Jurkat, Clone E6-1 (cell line): ENCODE results near the gene PACSIN3.
A peak's percentile ranks its signal among the peaks of the same experiment; 100 is the strongest.

ENCODE experiments used
- DNase-seq: peaks from one replicate; pipeline ENCODE4 v3.0.0-alpha.2; 2011; ENCODE audit warnings: low read depth, low spot score
- H3K4me3 ChIP-seq: 2 replicates; pipeline ENCODE4 v1.5.1; 2011; ENCODE audit warnings: mild to moderate bottlenecking, low read length, control low read depth, moderate library complexity

The PACSIN3 gene

GRCh38 chr11:47178737-47179654, 7.2 kb downstream of the PACSIN3 start:
- no peak for DNase-seq
- no peak overlapping the region for H3K4me3 ChIP-seq

- no peak overlapping the region for H3K4me3 ChIP-seq
- no peak for DNase-seq
Measured at GRCh38 chr11:47178316-47178715, 7.9 kb downstream of the PACSIN3 start.

DNA sequence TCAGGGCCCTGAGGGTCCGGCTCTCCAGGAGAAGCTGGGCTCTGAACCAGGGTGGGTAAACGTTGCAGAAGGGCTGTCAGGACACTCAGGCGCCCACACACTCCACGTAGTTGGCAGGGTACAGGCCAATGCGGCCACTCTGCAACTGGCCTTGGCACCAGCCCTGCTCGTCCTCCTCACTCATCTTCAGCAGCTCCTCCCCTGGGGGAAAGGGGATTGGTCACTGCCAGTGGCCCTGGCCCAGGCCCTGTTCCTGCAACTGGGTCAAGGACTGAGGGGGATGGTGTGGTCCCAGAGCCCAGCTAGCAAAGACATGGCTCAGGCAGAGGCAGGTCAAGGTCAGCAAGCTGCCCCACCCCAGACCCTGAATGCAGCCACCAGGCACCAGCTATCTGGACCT, 8.4 kb downstream of the PACSIN3 start:
- DNase-seq: no peak
- H3K4me3 ChIP-seq: no peak overlapping the region; the same call in 1 of the 2 replicates

DNA sequence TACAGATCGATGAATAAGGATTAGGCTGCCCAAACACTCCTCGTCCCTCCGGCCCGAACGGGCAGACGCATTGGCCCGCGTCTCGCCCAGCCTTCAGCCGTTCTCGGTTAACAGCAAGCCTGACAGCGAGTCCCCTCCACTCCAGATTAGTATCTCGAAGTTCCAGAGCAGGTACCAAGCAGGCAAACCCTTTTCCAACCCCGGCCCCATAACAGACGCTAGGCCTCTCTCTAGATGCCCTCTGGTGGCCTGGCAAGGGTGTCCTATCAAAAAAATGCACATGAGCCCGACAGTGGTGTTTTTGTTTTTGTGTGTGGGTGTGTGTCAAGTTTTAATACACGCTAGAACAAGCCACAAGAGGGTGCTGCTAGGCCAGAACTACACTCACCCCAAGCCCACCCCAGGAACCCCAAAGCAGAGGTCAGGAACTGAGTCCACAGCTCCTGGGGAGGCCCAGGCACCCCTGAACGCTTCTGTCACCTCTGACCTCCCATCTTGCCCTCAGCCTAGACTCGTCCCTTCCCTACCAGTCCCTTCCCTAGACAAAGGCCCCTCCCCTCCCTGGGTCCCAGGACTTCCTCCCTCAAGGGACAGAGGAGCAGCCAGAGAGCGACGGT, 8.9 kb downstream of the PACSIN3 start:
- peak overlapping the region; percentile 82 for H3K4me3 ChIP-seq
- peak; percentile 85 for DNase-seq

DNA sequence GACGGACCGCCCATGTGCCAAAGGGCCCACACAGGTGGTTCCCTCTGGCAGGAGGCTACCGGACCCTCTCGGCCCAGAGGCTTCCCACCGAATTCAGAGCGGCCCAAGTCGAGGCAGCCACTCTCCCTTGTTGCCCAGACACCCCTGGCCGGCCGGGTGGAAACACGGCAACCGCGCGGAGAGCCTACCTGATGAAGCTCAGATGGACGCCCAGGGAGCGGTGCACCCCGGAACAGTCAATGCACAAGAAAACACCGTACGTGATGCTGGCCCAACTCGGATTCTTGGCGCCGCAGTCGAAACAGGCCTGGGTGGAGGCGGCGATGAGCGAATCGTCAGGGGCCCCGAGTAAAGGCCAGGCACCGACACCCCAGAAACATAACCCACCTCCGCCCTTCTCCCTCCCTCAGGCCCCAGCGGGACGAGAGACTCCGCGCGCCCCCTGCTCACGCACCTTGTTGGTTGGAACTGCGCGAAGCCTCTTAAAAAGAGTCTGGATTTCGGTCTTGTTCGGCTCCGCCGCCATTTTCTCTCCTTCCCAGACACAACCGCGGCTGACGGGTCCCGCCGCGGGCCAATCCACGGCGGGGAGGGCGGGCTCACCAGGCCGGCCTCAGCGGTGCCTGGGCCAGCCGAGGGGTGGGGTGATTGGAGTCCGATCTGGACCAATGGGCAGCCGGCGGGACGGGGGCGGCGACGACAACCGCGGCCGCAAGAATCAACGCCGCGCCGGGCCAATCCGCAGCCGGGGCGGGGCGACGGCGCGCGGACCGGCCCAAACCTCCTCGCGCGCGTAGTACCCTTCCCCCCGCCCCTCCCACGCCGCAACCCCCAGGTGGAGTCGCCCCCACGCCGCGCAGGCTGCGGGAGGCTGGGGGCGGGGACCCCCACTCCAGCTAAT, 9.7 kb downstream of the PACSIN3 start, which contains the start of gene ARFGAP2:
Gene ARFGAP2, minus strand, starts transcription at position 552 of the 901 bp plus-strand sequence. Its CDS starts 26 bp downstream, at position 526.
- H3K4me3 ChIP-seq: peak within 1 kb of the TSS; percentile 82
- peak; percentile 90 for DNase-seq

GRCh38 chr11:47175746-47176327, 10.4 kb downstream of the PACSIN3 start:
- H3K4me3 ChIP-seq: peak overlapping the region; percentile 78
- no peak for DNase-seq

DNA sequence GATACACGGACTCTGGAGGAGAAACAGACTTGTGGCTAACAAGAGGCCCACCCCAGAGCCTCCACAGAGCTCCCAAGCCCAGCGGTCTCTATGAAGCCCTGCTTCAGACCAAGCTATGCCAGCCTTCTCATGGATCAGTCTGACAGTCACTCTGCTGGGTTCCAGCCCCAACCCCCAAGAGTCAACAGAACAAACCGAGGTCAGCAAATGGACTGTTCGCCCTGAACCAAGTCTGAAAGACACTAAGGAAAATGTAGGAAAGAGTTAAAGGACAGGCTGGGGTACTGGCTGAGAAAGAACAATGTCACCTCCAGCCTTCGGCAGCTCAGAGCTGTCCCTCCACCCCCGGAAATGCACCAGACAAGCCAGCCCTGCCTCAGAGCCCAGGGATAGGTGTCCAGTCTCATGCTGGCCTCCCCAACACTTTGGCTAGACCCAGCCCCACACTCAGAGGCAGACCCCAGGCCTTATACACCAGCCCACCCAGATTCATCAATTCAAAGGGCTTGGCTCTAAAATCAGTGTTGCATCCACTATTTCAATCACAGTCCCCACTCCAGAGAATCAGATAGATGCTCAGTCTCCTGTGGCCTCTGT, 13.4 kb downstream of the PACSIN3 start:
- no peak overlapping the region for H3K4me3 ChIP-seq
- DNase-seq: no peak

DNA sequence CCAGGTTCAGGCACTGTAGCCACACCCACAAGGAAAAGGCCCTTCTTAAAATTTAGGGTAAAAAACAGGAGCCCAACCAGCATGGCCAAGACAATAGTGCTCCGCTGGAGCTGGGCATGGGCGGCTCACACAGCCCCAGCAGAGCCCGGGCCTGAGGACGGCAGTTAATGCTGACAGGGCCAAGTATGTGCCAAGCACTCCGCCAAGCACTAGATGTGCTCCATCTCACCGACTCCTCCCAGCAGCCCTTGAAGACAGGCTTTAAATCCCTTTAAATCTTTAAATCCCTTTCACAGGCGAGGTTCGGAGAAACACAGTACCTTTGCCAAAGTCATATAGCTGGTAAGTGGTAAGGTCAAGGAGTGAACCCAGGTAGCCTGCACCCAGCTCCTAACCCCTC, 14.4 kb downstream of the PACSIN3 start:
- no peak for DNase-seq
- H3K4me3 ChIP-seq: no peak overlapping the region

DNA sequence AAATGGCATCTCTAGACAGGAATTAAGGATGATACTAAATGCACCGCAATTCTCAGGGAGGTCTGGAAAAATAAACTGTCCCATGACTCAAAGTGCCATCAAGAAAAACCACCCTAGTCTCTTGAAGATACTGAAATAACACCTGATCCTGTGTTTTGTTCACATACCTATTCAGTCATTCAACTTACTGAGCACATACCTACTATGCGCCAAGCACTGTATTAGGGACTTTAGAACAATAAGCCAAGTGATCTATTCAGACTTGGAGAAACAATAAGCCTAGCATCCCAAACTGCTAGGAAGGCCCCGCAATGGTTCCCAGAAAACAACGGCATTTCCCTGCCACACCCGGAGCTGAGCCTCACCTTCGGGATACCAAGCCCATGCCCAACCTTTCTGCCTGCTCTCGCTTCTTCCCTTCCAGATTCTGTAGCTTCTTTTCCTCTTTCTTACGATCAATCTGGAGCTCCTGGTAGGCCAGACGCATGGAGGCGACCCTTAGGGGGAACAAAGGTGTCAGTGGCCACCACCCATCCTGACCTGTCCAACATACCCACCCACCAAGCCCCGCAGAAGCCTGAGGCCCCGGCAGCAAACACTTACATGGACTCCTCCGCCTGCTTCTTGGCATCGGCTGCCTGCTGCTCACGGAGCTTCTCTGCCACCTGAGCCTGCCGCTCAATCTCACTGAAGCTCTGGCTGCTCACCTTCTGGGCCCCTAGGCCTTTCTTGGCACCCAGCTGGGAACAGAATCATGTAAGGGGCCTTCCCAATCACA, 15.0 kb downstream of the PACSIN3 start:
- no peak overlapping the region for H3K4me3 ChIP-seq
- no peak for DNase-seq

- DNase-seq: no peak
- no peak overlapping the region for H3K4me3 ChIP-seq
Measured at GRCh38 chr11:47166368-47166767, 19.9 kb downstream of the PACSIN3 start.

- no peak overlapping the region for H3K4me3 ChIP-seq
- no peak for DNase-seq
Measured at GRCh38 chr11:47165253-47165840, 20.9 kb downstream of the PACSIN3 start.

GRCh38 chr11:47164321-47164720, 21.9 kb downstream of the PACSIN3 start:
- DNase-seq: no peak
- H3K4me3 ChIP-seq: no peak overlapping the region

DNA sequence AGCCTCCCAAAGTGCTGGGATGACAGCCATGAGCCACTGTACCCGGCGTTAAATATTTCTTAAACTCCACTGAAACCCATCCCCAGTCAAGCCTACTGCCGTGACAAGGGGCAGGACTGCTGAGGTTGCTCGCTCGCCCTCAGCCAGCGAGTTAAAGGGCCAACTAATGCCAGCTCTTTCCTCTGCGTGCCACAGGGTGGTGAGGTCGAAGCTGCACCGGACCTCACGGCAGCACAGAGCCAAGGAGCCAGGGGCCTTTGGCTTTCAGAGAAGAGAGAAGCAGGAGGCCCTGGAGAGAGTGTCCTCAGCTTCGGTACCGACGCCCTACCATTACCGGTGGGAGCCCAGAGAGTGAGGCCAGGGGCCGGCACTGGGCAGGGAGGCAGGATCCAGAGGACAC, 22.3 kb downstream of the PACSIN3 start:
- no peak for DNase-seq

DNA sequence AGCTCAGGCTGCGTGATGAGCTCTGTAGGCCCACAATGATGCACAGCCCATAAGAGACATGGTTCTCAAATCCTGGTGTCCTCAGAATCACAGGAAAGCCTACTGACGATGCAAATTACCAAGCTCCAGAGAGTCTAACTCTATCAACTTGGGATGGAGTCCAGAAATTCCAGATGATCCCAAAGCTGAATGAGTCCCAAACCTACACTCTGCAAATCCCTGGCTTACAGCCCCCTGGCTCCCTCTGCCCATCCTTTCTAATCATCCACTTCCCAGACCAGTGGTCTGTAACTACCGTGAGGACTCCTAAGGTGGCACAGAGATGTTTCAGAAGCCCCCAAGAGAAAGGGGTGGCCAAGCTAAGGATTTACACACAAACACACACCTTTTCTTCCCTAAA, 23.0 kb downstream of the PACSIN3 start:
- DNase-seq: no peak
- no peak overlapping the region for H3K4me3 ChIP-seq

More for the DNA sequence above, 22.3 kb downstream of the PACSIN3 start:
- H3K4me3 ChIP-seq: no peak overlapping the region

GRCh38 chr11:47162426-47162825, 23.8 kb downstream of the PACSIN3 start:
- no peak for DNase-seq
- H3K4me3 ChIP-seq: no peak overlapping the region

DNA sequence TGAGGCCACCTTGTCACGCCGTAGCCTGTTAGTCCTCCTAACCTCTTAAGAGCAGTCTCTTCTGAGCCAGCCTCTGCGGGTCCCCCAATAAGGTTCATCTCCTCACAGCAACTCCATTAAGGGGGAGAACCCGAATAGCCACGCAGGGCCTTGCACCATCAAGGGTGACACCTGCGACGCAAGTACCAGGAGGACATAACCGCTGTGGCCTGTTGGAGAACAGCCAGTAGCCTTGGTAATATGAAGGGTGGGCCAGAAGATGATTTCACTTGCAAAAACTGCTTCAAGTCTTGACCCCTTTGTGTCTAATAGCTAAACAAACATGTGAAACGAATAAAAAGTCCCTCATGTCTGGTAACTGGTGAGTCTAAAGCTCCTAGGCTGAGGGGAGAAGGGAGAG, 24.3 kb downstream of the PACSIN3 start:
- no peak overlapping the region for H3K4me3 ChIP-seq
- no peak for DNase-seq

DNA sequence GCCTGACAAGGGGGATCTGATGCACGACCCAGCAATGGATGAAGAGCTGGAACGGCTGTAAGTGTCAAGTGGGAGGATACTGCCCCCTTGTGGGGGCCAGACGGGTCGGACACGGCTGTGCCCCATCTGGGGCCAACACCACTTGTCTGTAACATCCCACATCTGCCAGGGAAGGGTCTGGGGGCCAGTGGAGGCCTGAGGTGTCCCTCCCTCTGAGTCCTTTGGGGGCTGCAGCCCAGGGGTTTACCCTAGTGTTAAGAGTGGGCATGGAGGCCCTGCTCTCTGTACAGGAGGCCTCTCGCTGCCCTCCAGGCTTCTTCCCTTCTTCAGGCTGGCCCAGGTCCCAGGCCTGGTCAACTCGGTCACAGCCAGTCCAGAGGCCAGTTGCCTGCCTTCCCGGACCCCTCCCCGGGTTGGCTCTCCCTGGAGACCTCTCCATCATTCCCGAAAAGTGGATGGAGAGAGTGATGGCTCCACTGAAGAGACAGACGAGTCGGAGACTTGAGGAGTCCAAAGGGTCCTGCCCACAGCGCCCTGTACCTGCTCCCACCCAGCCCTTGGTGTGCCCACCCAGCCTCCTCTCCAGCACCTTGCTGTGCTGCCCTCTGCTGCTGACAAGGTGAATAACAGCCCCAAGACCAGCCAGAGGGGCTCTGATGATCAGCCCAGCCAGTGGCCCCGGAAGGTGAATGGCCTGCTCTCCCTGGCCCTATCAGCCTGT, 24.9 kb downstream of the PACSIN3 start:
- H3K4me3 ChIP-seq: no peak overlapping the region
- DNase-seq: no peak
